Endothelial cell of umbilical vein (primary cell): ENCODE measurements around the gene RAMP1. TPM values are rescaled to one million over a fixed set of nuclear protein-coding genes. Genes with fewer than 3 reads are reported as not detected.

Source experiments
- BruUV-seq: library from RNA; stranded (reverse); fragments of 400-500 nt; replicated peaks from 2 replicates; lab custom pipeline; 2021; lab: Mats Ljungman, UMichigan
- CTCF ChIA-PET: fragments of 300-600, 350-600 bp; sonication (Branson Sonifier 250); formaldehyde crosslinking; loops from one replicate; lab custom pipeline; 2021; ENCODE audit warnings: antibody characterized with exemption, inconsistent platforms; lab: Charles Lee
- POLR2A ChIA-PET: fragments of 300-600, 350-600 bp; sonication (Branson Sonifier 250); formaldehyde crosslinking; loops from one replicate; lab custom pipeline; 2021; ENCODE audit warnings: antibody characterized with exemption, inconsistent platforms; lab: Charles Lee
- DNase-seq: peaks from one replicate; pipeline ENCODE4 v3.0.0-alpha.2; 2011; ENCODE audit warnings: low read depth, low spot score
- FAIRE-seq: peaks from 2 replicates; lab custom pipeline; 2011; peaks lifted over from hg19 to GRCh38; lab: Jason Lieb, UNC
- H2AFZ ChIP-seq: 2 replicates; pipeline ENCODE4 v1.6.0; 2012; ENCODE audit warnings: low read depth, low read length, control low read depth, inconsistent platforms
- H3K27ac ChIP-seq: 2 replicates; pipeline ENCODE4 v1.5.1; 2011; ENCODE audit warnings: low read depth, mild to moderate bottlenecking, control low read depth, low read length, moderate library complexity; ENCODE audit not compliant: insufficient read depth
- H3K27me3 ChIP-seq, 2 experiments: 2 replicates each; pipeline versions ENCODE4 v1.6.0 to v1.6.1; 2011; ENCODE audit warnings: low read length in 2 of 2, mixed read lengths in 1 of 2; ENCODE audit not compliant: control insufficient read depth in 2 of 2, insufficient read depth in 2 of 2
- H3K36me3 ChIP-seq, 2 experiments: 2 replicates in 1 of 2; 3 replicates in 1 of 2; pipeline ENCODE4 v1.5.1; 2011; ENCODE audit warnings: low read length in 2 of 2, mild to moderate bottlenecking in 1 of 2, moderate library complexity in 1 of 2; ENCODE audit not compliant: control insufficient read depth in 2 of 2, insufficient read depth in 2 of 2; ENCODE audit errors: extremely low read depth in 1 of 2
- H3K4me1 ChIP-seq: 3 replicates; pipeline ENCODE4 v1.5.1; 2011; ENCODE audit warnings: mild to moderate bottlenecking, low read length; ENCODE audit not compliant: control insufficient read depth, insufficient read depth; ENCODE audit errors: extremely low read depth
- H3K4me2 ChIP-seq: 2 replicates; pipeline ENCODE4 v1.6.1; 2011; ENCODE audit warnings: low read length, control low read depth, mixed read lengths; ENCODE audit not compliant: insufficient read depth
- H3K4me3 ChIP-seq, 3 experiments: fragments of 200-600 bp in 1 of 3; sonication (generic), shearing (Covaris generic) in 1 of 3; replicated peaks in 1 of 3; 2 replicates each; pipeline ENCODE4 v1.5.1; 2011 to 2016; ENCODE audit warnings: control low read depth in 3 of 3, low read length in 3 of 3, mild to moderate bottlenecking in 2 of 3, inconsistent platforms in 1 of 3, low read depth in 1 of 3, moderate library complexity in 1 of 3; ENCODE audit not compliant: insufficient read depth in 1 of 3
- H3K79me2 ChIP-seq: 2 replicates; pipeline ENCODE4 v1.6.0; 2012; ENCODE audit warnings: low read length, inconsistent platforms; ENCODE audit not compliant: control insufficient read depth, insufficient read depth
- H3K9ac ChIP-seq: replicated peaks from 2 replicates; pipeline ENCODE3; 2011; ENCODE audit warnings: low read length, control low read depth; ENCODE audit not compliant: insufficient read depth; ENCODE audit errors: extremely low read depth
- H3K9me1 ChIP-seq: replicated peaks from 3 replicates; pipeline ENCODE4 v1.6.0; 2011; ENCODE audit warnings: mild to moderate bottlenecking, low read length; ENCODE audit not compliant: control insufficient read depth, insufficient read depth; ENCODE audit errors: extremely low read depth
- H3K9me3 ChIP-seq: replicated peaks from 2 replicates; pipeline ENCODE4 v1.5.1; 2012; ENCODE audit warnings: low read length, inconsistent platforms; ENCODE audit not compliant: control insufficient read depth, insufficient read depth
- H4K20me1 ChIP-seq: replicated peaks from 2 replicates; pipeline ENCODE3; 2011; ENCODE audit warnings: mild to moderate bottlenecking, low read length; ENCODE audit not compliant: control insufficient read depth, insufficient read depth; ENCODE audit errors: extremely low read depth
- EZH2 ChIP-seq: IDR thresholded peaks from 2 replicates; pipeline ENCODE4 v1.6.1; 2012; ENCODE audit warnings: borderline replicate concordance, low read depth, mild to moderate bottlenecking, moderate library complexity, low read length, inconsistent platforms; ENCODE audit not compliant: severe bottlenecking
- FOS ChIP-seq: IDR thresholded peaks from 2 replicates; pipeline ENCODE4 v1.6.1; 2011; ENCODE audit warnings: mild to moderate bottlenecking, low read length, moderate library complexity, borderline replicate concordance; ENCODE audit not compliant: insufficient read depth
- GATA2 ChIP-seq: IDR thresholded peaks from 2 replicates; pipeline ENCODE4 v1.7.0; 2011; ENCODE audit warnings: low read depth, mild to moderate bottlenecking, moderate library complexity, mixed read lengths, low read length; ENCODE audit not compliant: insufficient read length, insufficient read depth
- JUN ChIP-seq: IDR thresholded peaks from 2 replicates; pipeline ENCODE4 v1.6.1; 2011; ENCODE audit warnings: borderline replicate concordance, low read depth; ENCODE audit not compliant: insufficient read length, insufficient read depth
- MAX ChIP-seq: IDR thresholded peaks from 2 replicates; pipeline ENCODE4 v1.6.1; 2011; ENCODE audit not compliant: insufficient read depth, insufficient read length
- MYC ChIP-seq: IDR thresholded peaks from one replicate; pipeline ENCODE4 v1.6.1; 2011; ENCODE audit warnings: mild to moderate bottlenecking, low read depth, low read length
- POLR2A ChIP-seq: IDR thresholded peaks from 2 replicates; pipeline ENCODE4 v1.6.1; 2012; ENCODE audit warnings: low read depth, mild to moderate bottlenecking, control low read depth, low read length
- POLR2AphosphoS5 ChIP-seq: IDR thresholded peaks from 2 replicates; pipeline ENCODE4 v1.6.1; 2012; ENCODE audit warnings: low read depth, mild to moderate bottlenecking, control low read depth, low read length, moderate library complexity; ENCODE audit not compliant: insufficient read depth
- dilution Hi-C: fragments of 300-500 bp; cut with MboI; formaldehyde crosslinking; loops from one replicate; pipeline ENCODE4 v1.15.0; 2019; ENCODE audit warnings: low sequenced_read_pairs; ENCODE audit not compliant: extremely low pct_ligation_motif_present
- intact Hi-C: fragments of 100-400 bp; cut with micrococcal nuclease; formaldehyde crosslinking; loops from one replicate; pipeline ENCODE4 v1.10.0; 2022
- polyA plus RNA-seq, 4 experiments: library from polyadenylated mRNA; depleted of rRNA in 3 of 4; stranded (reverse) in 3 of 4; unstranded in 1 of 4; fragments of >200 nt; gene quantifications; 2 replicates each; pipeline versions ENCODE4 v1.2.1 to v1.2.3, GENCODE V29; 2011 to 2012; ENCODE audit warnings: missing spikeins in 1 of 4
- total RNA-seq: library from RNA; stranded (reverse); gene quantifications from 2 replicates; pipeline ENCODE4 v1.2.3, GENCODE V29; 2021
- TF ChIP-seq, protein P1 (sequence below), 2 donors: IDR thresholded peaks; 1 replicate in 1 of 2; 2 replicates in 1 of 2; pipeline ENCODE4 v1.5.1; 2011; ENCODE audit warnings: low read length in 2 of 2, mild to moderate bottlenecking in 2 of 2, moderate library complexity in 2 of 2, control low read depth in 1 of 2, inconsistent platforms in 1 of 2, low read depth in 1 of 2; ENCODE audit not compliant: insufficient read depth in 1 of 2; ENCODE audit errors: extremely low read depth in 1 of 2

Gene RAMP1
- total and polyA plus RNA-seq, 2 donors (not counting 3 experiments of a cell fraction or from before 2014, with no cell fraction given) = 0.18 TPM; not detected in 1

GRCh38 chr2:237876951-237877491 is 17.6 kb downstream of the RAMP1 start:
- H3K27ac ChIP-seq = no peak overlapping the region
- no peak overlapping the region for H3K9ac ChIP-seq
- ChIA-PET CTCF (no interaction called here), POLR2A (no interaction called here)
- H3K9me1 ChIP-seq = no peaks in the 10 kb centered on the region
- H3K4me3 ChIP-seq = no peak overlapping the region
- dilution Hi-C loops (no loop called here), intact Hi-C loops (no loop called here)
- no peak for TF ChIP-seq POLR2A
- no peak for TF ChIP-seq FOS
- TF ChIP-seq GATA2 = no peak
- TF ChIP-seq MYC = no peak
- no peak for TF ChIP-seq EZH2
- no peak for TF ChIP-seq POLR2AphosphoS5
- TF ChIP-seq, protein P1, sequence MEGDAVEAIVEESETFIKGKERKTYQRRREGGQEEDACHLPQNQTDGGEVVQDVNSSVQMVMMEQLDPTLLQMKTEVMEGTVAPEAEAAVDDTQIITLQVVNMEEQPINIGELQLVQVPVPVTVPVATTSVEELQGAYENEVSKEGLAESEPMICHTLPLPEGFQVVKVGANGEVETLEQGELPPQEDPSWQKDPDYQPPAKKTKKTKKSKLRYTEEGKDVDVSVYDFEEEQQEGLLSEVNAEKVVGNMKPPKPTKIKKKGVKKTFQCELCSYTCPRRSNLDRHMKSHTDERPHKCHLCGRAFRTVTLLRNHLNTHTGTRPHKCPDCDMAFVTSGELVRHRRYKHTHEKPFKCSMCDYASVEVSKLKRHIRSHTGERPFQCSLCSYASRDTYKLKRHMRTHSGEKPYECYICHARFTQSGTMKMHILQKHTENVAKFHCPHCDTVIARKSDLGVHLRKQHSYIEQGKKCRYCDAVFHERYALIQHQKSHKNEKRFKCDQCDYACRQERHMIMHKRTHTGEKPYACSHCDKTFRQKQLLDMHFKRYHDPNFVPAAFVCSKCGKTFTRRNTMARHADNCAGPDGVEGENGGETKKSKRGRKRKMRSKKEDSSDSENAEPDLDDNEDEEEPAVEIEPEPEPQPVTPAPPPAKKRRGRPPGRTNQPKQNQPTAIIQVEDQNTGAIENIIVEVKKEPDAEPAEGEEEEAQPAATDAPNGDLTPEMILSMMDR (IDR thresholded peaks at IDR 0.05; ENCODE audit: extremely low read depth in 1 of 2, insufficient read depth in 1 of 2, low read depth in 1 of 2, low read length in 2 of 2) = no peak
- no peak for TF ChIP-seq MAX
- TF ChIP-seq JUN = no peak
- no peak overlapping the region for H3K4me2 ChIP-seq
- H4K20me1 ChIP-seq = no peaks in the 10 kb centered on the region
- no peak overlapping the region for H2AFZ ChIP-seq
- H3K27me3 ChIP-seq = no peaks in the 10 kb centered on the region
- DNase-seq (no peak), FAIRE-seq (no peak)
- no peaks in the 10 kb centered on the region for H3K36me3 ChIP-seq
- no peaks in the 10 kb centered on the region for H3K9me3 ChIP-seq
- no peaks in the 10 kb centered on the region for H3K4me1 ChIP-seq
- no TSS peak for BruUV-seq
- no peaks in the 10 kb centered on the region for H3K79me2 ChIP-seq
